ENCODE results near the gene USHBP1.

The USHBP1 gene

DNA sequence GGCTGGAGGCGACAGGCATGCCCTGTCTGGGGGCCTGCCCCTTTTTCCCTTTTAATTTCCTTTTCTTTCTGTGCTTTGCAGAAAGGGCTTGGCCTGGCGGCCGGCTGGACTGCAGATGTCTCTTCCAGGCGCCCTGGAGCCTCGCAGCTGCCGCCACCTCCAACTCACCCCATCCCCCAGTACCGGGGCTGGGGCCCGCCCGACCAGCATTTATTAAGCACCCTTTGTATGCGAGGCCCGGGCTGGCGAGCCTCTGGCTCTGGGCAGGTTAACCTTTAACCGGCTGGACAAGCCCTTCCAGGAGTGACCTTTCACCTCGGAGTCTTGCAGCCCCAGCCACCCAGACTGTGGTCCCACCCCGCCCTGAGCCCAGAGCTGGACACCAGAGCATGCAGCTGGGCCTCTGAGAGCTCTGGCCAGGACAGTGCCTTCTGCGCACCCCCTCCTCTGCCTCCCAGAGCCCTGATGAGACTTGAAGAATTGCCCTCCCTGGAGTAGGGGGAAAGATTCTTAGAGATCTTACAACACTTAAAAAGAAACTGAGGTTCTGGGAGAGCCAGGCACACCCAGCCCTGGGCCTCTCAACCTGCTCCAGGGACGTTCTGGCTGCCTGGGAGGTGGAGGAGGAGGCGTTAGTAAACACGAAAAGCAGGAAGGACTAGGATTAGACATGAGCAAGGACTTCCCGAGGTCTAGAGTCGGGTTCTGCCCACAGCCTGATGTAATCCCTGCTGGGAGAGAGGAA, 17.7 kb downstream of the USHBP1 start:
- peak overlapping the region; percentile 91 for H3K27ac ChIP-seq (ENCODE audit: low read depth, low read length)
- no peaks in the 10 kb centered on the region for H3K27me3 ChIP-seq (ENCODE audit: insufficient read depth, low read length, poor library complexity)
- peaks cover 11% of the 10 kb centered on the region for H3K4me1 ChIP-seq (ENCODE audit: control insufficient read depth, low read depth, low read length)
- H2BK120ac ChIP-seq (ENCODE audit: low read depth, low read length), result peak overlapping the region; percentile 29
- peak overlapping the region; percentile 28 for H4K8ac ChIP-seq (ENCODE audit: low read depth, low read length)
- peak overlapping the region; percentile 77 for H2AK5ac ChIP-seq (ENCODE audit: low read length)
- peak overlapping the region; percentile 84 for H3K4me2 ChIP-seq (ENCODE audit: low read length)
- H3K36me3 ChIP-seq (ENCODE audit: control insufficient read depth, insufficient read depth, low read length), result no peaks in the 10 kb centered on the region
- no peak overlapping the region for H2BK15ac ChIP-seq (replicated peaks; ENCODE audit: low read depth)
- peaks cover 3% of the 10 kb centered on the region for H3K79me1 ChIP-seq (ENCODE audit: low read length)
- H3K9ac ChIP-seq (ENCODE audit: low read length), result peak overlapping the region; percentile 82
- H3K4ac ChIP-seq (ENCODE audit: low read depth, low read length), result peak overlapping the region; percentile 75
- peak overlapping the region; percentile 43 for H3K18ac ChIP-seq (ENCODE audit: low read length)
- H3K56ac ChIP-seq (ENCODE audit: low read length), result peak overlapping the region; percentile 94
- H4K5ac ChIP-seq (ENCODE audit: low read length), result no peak overlapping the region
- peak overlapping the region; percentile 93 for H2BK5ac ChIP-seq (ENCODE audit: low read length)
- peak overlapping the region; percentile 80 for H3K23ac ChIP-seq (ENCODE audit: low read length)
- no peak for DNase-seq
- no peak overlapping the region for H3K4me3 ChIP-seq (ENCODE audit: low read length)
- H3K79me2 ChIP-seq (ENCODE audit: control insufficient read depth, insufficient read depth, low read length), result peaks cover 31% of the 10 kb centered on the region
- no CpG with 5 or more reads among the region's 21 CpGs for WGBS (ENCODE audit: extremely low coverage, insufficient coverage, low lambda C conversion rate)

DNA sequence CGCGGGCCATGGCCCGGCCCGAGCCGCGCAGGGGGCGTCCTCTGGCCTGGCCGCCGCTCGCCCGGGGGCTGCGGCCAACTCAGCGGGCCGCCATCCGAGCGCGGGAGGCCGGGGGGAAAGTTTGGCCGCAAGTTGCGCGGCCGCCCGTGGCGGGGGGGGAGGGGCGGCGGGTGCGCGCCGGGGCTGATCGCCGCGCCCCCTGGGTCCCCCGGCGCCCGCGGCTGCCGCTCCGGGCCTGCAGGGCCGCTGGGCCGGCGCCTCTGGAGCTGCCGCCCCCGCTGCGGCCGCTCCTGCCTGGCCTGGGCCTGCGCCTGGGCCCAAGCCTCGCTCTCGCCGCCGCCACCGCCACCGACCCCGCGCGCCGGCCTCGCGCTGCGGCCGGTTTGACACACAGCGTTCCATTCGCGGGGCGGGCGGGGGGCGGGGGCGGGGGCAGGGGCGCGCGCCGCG, 19.0 kb downstream of the USHBP1 start, which contains the start of gene NR2F6:
Gene NR2F6 (minus strand): TSS at position 385 of the 450 bp plus-strand sequence. CDS start 699 bp downstream, outside the sequence.
- Histone ChIP-seq H2BK5ac (ENCODE audit: low read length) (peak within 1 kb of the TSS; percentile 93), H3K4ac (ENCODE audit: low read depth, low read length) (peak within 1 kb of the TSS; percentile 97), H3K27ac (ENCODE audit: low read depth, low read length) (peak within 1 kb of the TSS; percentile 91), H3K4me2 (ENCODE audit: low read length) (peak within 1 kb of the TSS; percentile 84), H3K79me1 (ENCODE audit: low read length) (peaks cover 10% of the 10 kb centered on the region), H3K56ac (ENCODE audit: low read length) (peak within 1 kb of the TSS; percentile 97), H2BK120ac (ENCODE audit: low read depth, low read length) (peak within 1 kb of the TSS; percentile 48), H3K23ac (ENCODE audit: low read length) (peak within 1 kb of the TSS; percentile 80), H2BK15ac (replicated peaks; ENCODE audit: low read depth) (no peak within 1 kb of the TSS), H4K8ac (ENCODE audit: low read depth, low read length) (peak within 1 kb of the TSS; percentile 43), H3K9ac (ENCODE audit: low read length) (peak within 1 kb of the TSS; percentile 88), H2AK5ac (ENCODE audit: low read length) (no peak within 1 kb of the TSS), H4K5ac (ENCODE audit: low read length) (no peak within 1 kb of the TSS), H3K36me3 (ENCODE audit: control insufficient read depth, insufficient read depth, low read length) (peaks cover 2% of the 10 kb centered on the region), H3K27me3 (ENCODE audit: insufficient read depth, low read length, poor library complexity) (no peaks in the 10 kb centered on the region), H3K18ac (ENCODE audit: low read length) (peak within 1 kb of the TSS; percentile 96), H3K79me2 (ENCODE audit: control insufficient read depth, insufficient read depth, low read length) (peaks cover 42% of the 10 kb centered on the region), H3K4me3 (ENCODE audit: low read length) (peak within 1 kb of the TSS; percentile 92), H3K4me1 (ENCODE audit: control insufficient read depth, low read depth, low read length) (peaks cover 11% of the 10 kb centered on the region)
- DNase-seq, result no peak
- WGBS (ENCODE audit: extremely low coverage, insufficient coverage, low lambda C conversion rate), result no CpG with 5 or more reads among the region's 72 CpGs

DNA sequence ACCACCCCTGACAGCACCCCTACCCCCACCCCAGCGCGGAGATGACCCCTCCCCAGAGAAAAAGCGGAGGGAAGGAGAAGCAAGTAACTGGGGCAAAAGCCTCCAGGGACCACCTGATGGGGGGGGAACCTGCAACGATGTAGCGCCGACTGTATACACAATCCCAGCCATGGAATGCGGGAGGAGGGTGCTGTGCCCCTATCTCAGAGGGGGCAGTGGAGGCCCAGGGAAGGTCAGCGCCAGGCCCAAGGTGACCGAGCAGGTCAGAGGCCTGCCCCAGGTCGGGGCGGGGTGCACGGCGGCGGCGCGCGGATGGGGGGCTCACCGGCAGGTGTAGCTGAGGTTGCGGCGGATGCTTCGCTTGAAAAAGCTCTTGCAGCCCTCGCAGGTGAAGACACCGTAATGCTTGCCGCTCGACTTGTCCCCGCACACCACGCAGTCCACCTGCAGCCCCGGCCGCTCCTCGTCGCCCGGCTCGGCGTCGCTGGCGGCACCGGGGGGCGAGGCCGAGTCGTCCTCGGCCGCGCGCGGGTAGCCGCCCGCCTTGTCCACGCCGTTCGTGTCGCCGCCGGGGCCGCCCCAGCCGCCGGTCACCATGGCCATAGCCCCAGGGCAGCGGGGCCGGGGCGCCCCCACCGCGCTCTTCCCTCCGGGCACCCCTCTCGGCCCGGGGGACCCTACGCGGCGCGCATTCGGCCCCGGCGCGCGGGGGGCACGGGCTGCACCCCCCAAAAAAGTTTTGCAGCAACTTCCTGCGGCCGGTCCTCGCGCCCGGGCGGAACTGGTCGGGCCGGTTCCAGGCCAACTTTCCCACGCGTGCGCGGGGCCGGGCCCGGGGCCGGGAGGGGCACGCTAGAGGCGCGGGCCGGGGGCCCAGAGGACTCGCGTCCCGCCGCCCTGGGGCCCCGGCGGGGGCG, 19.7 kb downstream of the USHBP1 start:
- H2BK15ac ChIP-seq (replicated peaks; ENCODE audit: low read depth), result no peak overlapping the region
- H3K4ac ChIP-seq (ENCODE audit: low read depth, low read length), result peak overlapping the region; percentile 97
- no peak overlapping the region for H4K5ac ChIP-seq (ENCODE audit: low read length)
- peaks cover 10% of the 10 kb centered on the region for H3K79me1 ChIP-seq (ENCODE audit: low read length)
- peak overlapping the region; percentile 61 for H3K4me2 ChIP-seq (ENCODE audit: low read length)
- H3K9ac ChIP-seq (ENCODE audit: low read length), result peak overlapping the region; percentile 88
- H3K27me3 ChIP-seq (ENCODE audit: insufficient read depth, low read length, poor library complexity), result no peaks in the 10 kb centered on the region
- H2BK120ac ChIP-seq (ENCODE audit: low read depth, low read length), result peak overlapping the region; percentile 6
- no peak overlapping the region for H2BK5ac ChIP-seq (ENCODE audit: low read length)
- peak overlapping the region; percentile 92 for H3K4me3 ChIP-seq (ENCODE audit: low read length)
- no peak for DNase-seq
- H3K56ac ChIP-seq (ENCODE audit: low read length), result peak overlapping the region; percentile 97
- H3K4me1 ChIP-seq (ENCODE audit: control insufficient read depth, low read depth, low read length), result peaks cover 11% of the 10 kb centered on the region
- no CpG with 5 or more reads among the region's 100 CpGs for WGBS (ENCODE audit: extremely low coverage, insufficient coverage, low lambda C conversion rate)
- peaks cover 2% of the 10 kb centered on the region for H3K36me3 ChIP-seq (ENCODE audit: control insufficient read depth, insufficient read depth, low read length)
- H3K27ac ChIP-seq (ENCODE audit: low read depth, low read length), result peak overlapping the region; percentile 89
- H4K8ac ChIP-seq (ENCODE audit: low read depth, low read length), result peak overlapping the region; percentile 43
- H3K79me2 ChIP-seq (ENCODE audit: control insufficient read depth, insufficient read depth, low read length), result peaks cover 42% of the 10 kb centered on the region
- H3K23ac ChIP-seq (ENCODE audit: low read length), result peak overlapping the region; percentile 75
- no peak overlapping the region for H2AK5ac ChIP-seq (ENCODE audit: low read length)
- peak overlapping the region; percentile 96 for H3K18ac ChIP-seq (ENCODE audit: low read length)

DNA sequence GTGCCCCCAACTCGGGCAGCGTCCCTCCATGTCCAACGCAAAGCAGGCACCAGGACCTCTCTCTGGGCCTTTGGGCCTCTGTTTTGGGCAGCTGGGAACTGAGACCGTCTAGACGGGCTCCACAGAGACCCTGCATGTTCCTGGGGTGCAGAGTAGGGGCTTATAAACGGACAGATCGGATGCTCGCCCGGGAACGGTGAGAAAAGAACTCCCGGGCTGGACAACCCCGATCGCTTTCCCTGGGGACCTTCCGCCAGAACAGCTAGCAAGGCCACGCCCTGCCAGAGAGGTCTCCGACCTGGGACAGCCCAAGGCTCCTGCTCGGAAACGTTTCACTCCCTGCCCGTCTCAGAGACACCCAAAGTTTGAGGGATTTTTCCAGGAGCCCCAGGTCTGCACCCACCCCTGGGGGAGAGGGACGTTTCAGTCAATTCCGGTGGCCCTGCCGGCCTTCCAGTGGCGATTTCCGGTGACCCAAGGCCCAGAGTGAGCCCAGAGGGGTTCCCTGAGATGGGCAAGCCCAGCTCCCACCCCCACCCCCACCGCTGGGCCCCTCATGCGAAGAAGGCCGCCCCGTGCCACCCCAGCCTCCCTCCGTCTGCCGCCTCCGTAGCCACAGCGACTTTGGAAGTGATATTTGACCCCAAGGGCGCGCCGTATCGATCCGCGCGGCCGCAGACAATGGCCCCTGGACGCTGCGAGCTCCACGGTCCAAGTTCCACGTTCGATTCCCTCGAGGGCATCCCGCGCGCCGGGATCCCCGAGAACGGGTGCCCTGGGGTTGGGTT, 20.5 kb downstream of the USHBP1 start:
- Histone ChIP-seq H3K27ac (ENCODE audit: low read depth, low read length) (peak overlapping the region; percentile 89), H3K4me3 (ENCODE audit: low read length) (peak overlapping the region; percentile 92), H3K4me1 (ENCODE audit: control insufficient read depth, low read depth, low read length) (peaks cover 11% of the 10 kb centered on the region), H2BK5ac (ENCODE audit: low read length) (no peak overlapping the region), H3K36me3 (ENCODE audit: control insufficient read depth, insufficient read depth, low read length) (peaks cover 2% of the 10 kb centered on the region), H4K8ac (ENCODE audit: low read depth, low read length) (no peak overlapping the region), H3K23ac (ENCODE audit: low read length) (peak overlapping the region; percentile 75), H3K56ac (ENCODE audit: low read length) (peak overlapping the region; percentile 97), H3K79me2 (ENCODE audit: control insufficient read depth, insufficient read depth, low read length) (peaks cover 42% of the 10 kb centered on the region), H3K18ac (ENCODE audit: low read length) (peak overlapping the region; percentile 96), H3K79me1 (ENCODE audit: low read length) (peaks cover 10% of the 10 kb centered on the region), H2BK120ac (ENCODE audit: low read depth, low read length) (peak overlapping the region; percentile 31), H3K4me2 (ENCODE audit: low read length) (peak overlapping the region; percentile 76), H4K5ac (ENCODE audit: low read length) (no peak overlapping the region), H2AK5ac (ENCODE audit: low read length) (no peak overlapping the region), H3K9ac (ENCODE audit: low read length) (peak overlapping the region; percentile 88), H3K4ac (ENCODE audit: low read depth, low read length) (peak overlapping the region; percentile 97), H3K27me3 (ENCODE audit: insufficient read depth, low read length, poor library complexity) (no peaks in the 10 kb centered on the region), H2BK15ac (replicated peaks; ENCODE audit: low read depth) (no peak overlapping the region)
- DNase-seq, result peak; percentile 79
- WGBS (ENCODE audit: extremely low coverage, insufficient coverage, low lambda C conversion rate), result no CpG with 5 or more reads among the region's 52 CpGs

DNA sequence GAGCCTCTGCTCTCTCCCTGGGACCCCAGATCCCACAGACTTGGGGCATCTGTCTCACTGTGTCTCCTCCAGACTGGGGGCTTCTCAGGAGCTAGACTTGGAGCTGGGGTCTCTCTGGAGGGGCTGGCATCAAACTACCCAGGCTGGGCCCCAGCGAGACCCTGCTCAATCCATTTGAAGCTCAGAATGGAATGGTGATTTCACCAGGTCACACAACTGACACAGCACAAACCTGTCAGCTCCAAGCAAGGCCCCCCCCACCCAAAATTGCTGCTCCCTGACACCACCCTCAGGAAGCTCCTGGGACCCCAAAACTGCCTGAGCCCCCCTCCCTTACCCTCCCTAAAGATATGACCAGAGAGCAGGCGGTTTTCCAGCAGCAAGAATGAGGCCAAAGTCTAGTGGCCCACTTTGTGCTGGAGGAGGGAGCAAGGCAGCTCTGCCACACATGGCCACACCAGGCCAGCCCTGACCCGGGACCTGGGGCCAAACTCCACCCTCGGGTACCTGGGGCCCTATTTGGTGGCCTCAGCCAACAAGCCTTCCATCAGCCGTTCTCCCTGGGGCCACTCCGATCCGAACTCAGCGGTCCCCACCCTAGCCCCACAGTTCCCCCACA, 21.2 kb downstream of the USHBP1 start:
- Histone ChIP-seq H3K79me1 (ENCODE audit: low read length) (peaks cover 10% of the 10 kb centered on the region), H3K36me3 (ENCODE audit: control insufficient read depth, insufficient read depth, low read length) (peaks cover 2% of the 10 kb centered on the region), H2BK15ac (replicated peaks; ENCODE audit: low read depth) (no peak overlapping the region), H3K4me3 (ENCODE audit: low read length) (peak overlapping the region; percentile 92), H3K27ac (ENCODE audit: low read depth, low read length) (no peak overlapping the region), H3K9ac (ENCODE audit: low read length) (peak overlapping the region; percentile 88), H4K8ac (ENCODE audit: low read depth, low read length) (no peak overlapping the region), H3K23ac (ENCODE audit: low read length) (no peak overlapping the region), H3K79me2 (ENCODE audit: control insufficient read depth, insufficient read depth, low read length) (peaks cover 42% of the 10 kb centered on the region), H3K4ac (ENCODE audit: low read depth, low read length) (peak overlapping the region; percentile 86), H2BK5ac (ENCODE audit: low read length) (no peak overlapping the region), H3K27me3 (ENCODE audit: insufficient read depth, low read length, poor library complexity) (no peaks in the 10 kb centered on the region), H3K56ac (ENCODE audit: low read length) (peak overlapping the region; percentile 97), H3K18ac (ENCODE audit: low read length) (peak overlapping the region; percentile 96), H2BK120ac (ENCODE audit: low read depth, low read length) (no peak overlapping the region), H2AK5ac (ENCODE audit: low read length) (no peak overlapping the region), H3K4me1 (ENCODE audit: control insufficient read depth, low read depth, low read length) (peaks cover 10% of the 10 kb centered on the region), H4K5ac (ENCODE audit: low read length) (no peak overlapping the region), H3K4me2 (ENCODE audit: low read length) (peak overlapping the region; percentile 76)
- WGBS (ENCODE audit: extremely low coverage, insufficient coverage, low lambda C conversion rate), result no CpG with 5 or more reads among the region's 8 CpGs
- no peak for DNase-seq

Data from mesendoderm (in vitro differentiated cells).